ENCODE measurements around the gene CLDN22. TPM values are rescaled to one million over a fixed set of nuclear protein-coding genes. Genes with fewer than 3 reads are reported as not detected.

Gene CLDN22
- total RNA-seq, 1 experiment from 2014 or later, result not detected

DNA sequence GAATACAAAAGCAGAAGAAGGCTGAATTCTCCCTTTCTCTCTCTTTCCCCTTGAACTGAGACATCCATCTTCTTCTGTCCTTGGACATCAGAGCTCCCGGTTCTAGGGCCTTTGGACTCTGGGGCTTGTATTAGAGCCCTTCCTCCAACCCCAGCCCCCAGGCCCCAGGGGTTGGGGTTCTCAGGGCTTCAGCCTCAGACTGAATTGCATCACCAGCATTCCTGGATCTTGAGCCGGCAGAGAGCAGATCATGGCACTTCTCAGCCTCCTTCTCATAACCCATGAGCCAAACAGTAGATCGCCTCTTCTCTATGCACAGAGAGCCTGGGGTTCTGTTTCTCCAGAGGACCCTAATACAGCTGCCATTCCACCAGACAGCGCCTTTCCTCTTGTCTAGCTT is 27.5 kb upstream of the CLDN22 start:
- Histone ChIP-seq H3K36me3 (ENCODE audit: insufficient read depth, low read length, poor library complexity, severe bottlenecking) (no peaks in the 10 kb centered on the region), H3K4me3 (ENCODE audit: low read depth, low read length, poor library complexity, severe bottlenecking) (no peak overlapping the region), H3K4me1 (ENCODE audit: insufficient read depth, low read length, poor library complexity, severe bottlenecking) (no peaks in the 10 kb centered on the region), H3K9me3 (ENCODE audit: low read depth, low read length, poor library complexity, severe bottlenecking) (no peaks in the 10 kb centered on the region), H3K27me3 (replicated peaks; ENCODE audit: insufficient read depth, low read depth, low read length, poor library complexity) (no peaks in the 10 kb centered on the region), H3K27ac (ENCODE audit: low read depth, low read length, poor library complexity, severe bottlenecking) (no peak overlapping the region)
- no peak for TF ChIP-seq EZH2 (IDR thresholded peaks at IDR 0.05; ENCODE audit: borderline replicate concordance, low read depth, low read length, poor library complexity, severe bottlenecking)
- TF ChIP-seq, protein P1, sequence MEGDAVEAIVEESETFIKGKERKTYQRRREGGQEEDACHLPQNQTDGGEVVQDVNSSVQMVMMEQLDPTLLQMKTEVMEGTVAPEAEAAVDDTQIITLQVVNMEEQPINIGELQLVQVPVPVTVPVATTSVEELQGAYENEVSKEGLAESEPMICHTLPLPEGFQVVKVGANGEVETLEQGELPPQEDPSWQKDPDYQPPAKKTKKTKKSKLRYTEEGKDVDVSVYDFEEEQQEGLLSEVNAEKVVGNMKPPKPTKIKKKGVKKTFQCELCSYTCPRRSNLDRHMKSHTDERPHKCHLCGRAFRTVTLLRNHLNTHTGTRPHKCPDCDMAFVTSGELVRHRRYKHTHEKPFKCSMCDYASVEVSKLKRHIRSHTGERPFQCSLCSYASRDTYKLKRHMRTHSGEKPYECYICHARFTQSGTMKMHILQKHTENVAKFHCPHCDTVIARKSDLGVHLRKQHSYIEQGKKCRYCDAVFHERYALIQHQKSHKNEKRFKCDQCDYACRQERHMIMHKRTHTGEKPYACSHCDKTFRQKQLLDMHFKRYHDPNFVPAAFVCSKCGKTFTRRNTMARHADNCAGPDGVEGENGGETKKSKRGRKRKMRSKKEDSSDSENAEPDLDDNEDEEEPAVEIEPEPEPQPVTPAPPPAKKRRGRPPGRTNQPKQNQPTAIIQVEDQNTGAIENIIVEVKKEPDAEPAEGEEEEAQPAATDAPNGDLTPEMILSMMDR (conservative IDR thresholded peaks at IDR 0.05; ENCODE audit: low read depth, low read length), result no peak
- no peak for DNase-seq (ENCODE audit: low spot score)
- intact Hi-C loops (cut with micrococcal nuclease; ENCODE audit: unreplicated experiment), result no loop called here
- BruUV-seq (replicated peaks), result no TSS peak
- POLR2A ChIA-PET (ENCODE audit: low non-redundant PET), result no interaction called here
- CTCF ChIA-PET, result no interaction called here

DNA sequence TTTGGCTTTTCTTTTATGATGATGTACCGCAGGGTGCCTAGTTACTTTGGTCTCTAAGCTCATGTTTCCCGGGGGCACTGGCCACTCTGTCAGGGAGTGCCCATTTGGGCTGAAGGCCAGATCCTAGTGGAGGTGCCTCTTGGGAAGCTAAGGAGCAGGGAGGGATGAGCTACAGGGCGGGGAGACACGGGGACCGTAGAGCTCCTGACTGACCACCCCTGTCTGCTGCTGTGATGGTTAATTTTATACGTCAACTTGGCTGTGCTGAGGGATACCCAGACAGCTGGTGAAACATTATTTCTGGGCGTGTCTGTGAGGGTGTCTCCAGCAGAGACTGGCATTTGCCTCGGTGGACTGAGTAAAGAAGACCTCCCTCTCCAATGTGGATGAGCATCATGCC is 27.1 kb upstream of the CLDN22 start:
- TF ChIP-seq, protein P1 (conservative IDR thresholded peaks at IDR 0.05; ENCODE audit: low read depth, low read length), result no peak
- no peak for TF ChIP-seq EZH2 (IDR thresholded peaks at IDR 0.05; ENCODE audit: borderline replicate concordance, low read depth, low read length, poor library complexity, severe bottlenecking)
- no peak overlapping the region for H3K27ac ChIP-seq (ENCODE audit: low read depth, low read length, poor library complexity, severe bottlenecking)
- no peaks in the 10 kb centered on the region for H3K4me1 ChIP-seq (ENCODE audit: insufficient read depth, low read length, poor library complexity, severe bottlenecking)
- no peak overlapping the region for H3K4me3 ChIP-seq (ENCODE audit: low read depth, low read length, poor library complexity, severe bottlenecking)
- DNase-seq (ENCODE audit: low spot score), result no peak
- no TSS peak for BruUV-seq (replicated peaks)
- H3K27me3 ChIP-seq (replicated peaks; ENCODE audit: insufficient read depth, low read depth, low read length, poor library complexity), result no peaks in the 10 kb centered on the region
- intact Hi-C loops (cut with micrococcal nuclease; ENCODE audit: unreplicated experiment), result no loop called here
- H3K9me3 ChIP-seq (ENCODE audit: low read depth, low read length, poor library complexity, severe bottlenecking), result no peaks in the 10 kb centered on the region
- H3K36me3 ChIP-seq (ENCODE audit: insufficient read depth, low read length, poor library complexity, severe bottlenecking), result no peaks in the 10 kb centered on the region
- POLR2A ChIA-PET (ENCODE audit: low non-redundant PET), result no interaction called here
- CTCF ChIA-PET, result no interaction called here

DNA sequence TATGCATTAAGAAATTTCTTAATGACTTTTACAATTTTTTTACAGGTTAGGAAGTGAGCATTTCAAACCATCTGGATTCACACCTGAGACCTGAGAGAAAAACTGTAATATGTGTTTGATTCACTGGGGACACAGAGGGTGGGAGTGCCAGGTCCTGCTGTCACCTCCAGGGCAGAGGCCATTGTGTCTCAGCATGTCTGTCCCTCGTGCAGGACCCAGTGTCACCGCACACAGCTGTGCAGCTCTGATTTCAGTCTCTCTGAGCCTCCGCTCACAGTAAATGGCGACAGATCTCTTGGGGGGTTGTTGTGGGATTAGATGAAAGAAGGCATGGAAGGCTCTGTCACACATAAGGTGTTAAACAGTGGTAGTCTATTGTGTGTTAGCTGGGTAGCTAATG is 25.2 kb upstream of the CLDN22 start:
- no peaks in the 10 kb centered on the region for H3K4me1 ChIP-seq (ENCODE audit: insufficient read depth, low read length, poor library complexity, severe bottlenecking)
- no peaks in the 10 kb centered on the region for H3K9me3 ChIP-seq (ENCODE audit: low read depth, low read length, poor library complexity, severe bottlenecking)
- no peak for TF ChIP-seq EZH2 (IDR thresholded peaks at IDR 0.05; ENCODE audit: borderline replicate concordance, low read depth, low read length, poor library complexity, severe bottlenecking)
- TF ChIP-seq, protein P1 (conservative IDR thresholded peaks at IDR 0.05; ENCODE audit: low read depth, low read length), result no peak
- no peak overlapping the region for H3K27ac ChIP-seq (ENCODE audit: low read depth, low read length, poor library complexity, severe bottlenecking)
- CTCF ChIA-PET, result no interaction called here
- no peaks in the 10 kb centered on the region for H3K36me3 ChIP-seq (ENCODE audit: insufficient read depth, low read length, poor library complexity, severe bottlenecking)
- intact Hi-C loops (cut with micrococcal nuclease; ENCODE audit: unreplicated experiment), result no loop called here
- DNase-seq (ENCODE audit: low spot score), result no peak
- POLR2A ChIA-PET (ENCODE audit: low non-redundant PET), result no interaction called here
- no TSS peak for BruUV-seq (replicated peaks)
- no peak overlapping the region for H3K4me3 ChIP-seq (ENCODE audit: low read depth, low read length, poor library complexity, severe bottlenecking)
- H3K27me3 ChIP-seq (replicated peaks; ENCODE audit: insufficient read depth, low read depth, low read length, poor library complexity), result no peaks in the 10 kb centered on the region
